Frontal cortex (tissue), 4 donors: ENCODE results near the gene SLC12A2. TPM values are rescaled to one million over a fixed set of nuclear protein-coding genes. Genes with fewer than 3 reads are reported as not detected.

Experiments
- DNase-seq, 2 donors: peaks; one replicate each; pipeline ENCODE4 v3.0.0; 2012; ENCODE audit warnings: low spot score in 2 of 2
- FAIRE-seq: peaks from 2 replicates; lab custom pipeline; 2012; peaks lifted over from hg19 to GRCh38; lab: Jason Lieb, UNC
- total RNA-seq: library from RNA; depleted of rRNA; stranded (reverse); fragments of >200 nt; gene quantifications from one replicate; pipeline ENCODE4 v1.2.3, GENCODE V29; 2014
- donor health status: control.
- donor health status: control.
- donor health status: control.

Gene SLC12A2
- total RNA-seq, 1 donor from 2014 or later, result 64.0 TPM

DNA sequence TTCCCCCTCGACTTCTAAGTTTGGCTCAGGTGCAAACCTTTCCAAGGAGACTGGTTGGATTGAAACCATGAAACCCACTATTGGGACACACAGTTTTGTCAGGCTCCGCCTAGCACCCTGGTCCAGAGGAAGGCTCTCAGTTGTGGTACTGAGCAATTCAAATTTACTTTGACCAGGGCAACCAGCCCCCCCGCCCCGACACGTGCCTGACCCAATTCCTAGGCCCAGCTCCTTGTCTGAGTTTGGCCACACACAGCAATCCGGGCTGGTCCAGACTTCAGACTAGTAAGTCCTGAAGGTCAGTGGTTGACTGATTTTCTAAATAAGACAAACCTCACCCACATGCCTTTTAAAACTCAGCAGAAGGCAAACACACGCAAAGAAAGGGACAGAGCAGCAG lies 132.7 kb downstream of the SLC12A2 start:
- DNase-seq, result no peak
- no peak for FAIRE-seq

DNA sequence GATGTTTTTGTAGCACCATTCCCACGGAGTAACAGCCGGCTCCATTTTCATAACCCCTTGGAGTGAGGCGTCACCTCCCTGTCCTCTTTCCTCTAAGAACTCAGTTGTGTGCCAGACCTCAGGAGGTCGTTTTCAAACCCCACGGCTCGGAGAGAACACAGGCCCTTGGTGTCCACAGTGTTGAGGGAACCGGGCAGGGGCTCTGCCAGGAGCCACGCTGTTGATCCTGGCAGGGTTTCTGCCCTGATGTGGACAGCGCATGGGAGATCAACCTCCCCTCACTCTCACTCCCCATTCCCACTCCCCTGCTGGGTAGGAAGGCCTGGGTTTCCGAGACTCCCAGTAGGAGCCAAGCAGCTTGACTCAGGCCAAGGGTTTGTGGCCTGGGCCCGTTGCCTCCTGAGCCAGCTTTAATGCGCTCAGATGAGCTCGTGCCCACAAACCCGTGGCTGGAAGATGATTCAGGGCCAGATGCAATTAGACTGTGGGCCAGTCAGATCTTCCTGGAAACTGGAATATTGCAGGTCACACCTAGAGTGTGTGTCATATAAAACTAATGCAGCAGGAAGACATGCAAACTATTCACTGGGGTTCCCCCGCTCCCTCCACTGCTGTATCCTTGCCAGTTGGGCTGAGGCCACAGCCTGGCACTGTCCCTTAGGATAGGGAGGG lies 133.4 kb downstream of the SLC12A2 start:
- no peak for FAIRE-seq
- no peak for DNase-seq

DNA sequence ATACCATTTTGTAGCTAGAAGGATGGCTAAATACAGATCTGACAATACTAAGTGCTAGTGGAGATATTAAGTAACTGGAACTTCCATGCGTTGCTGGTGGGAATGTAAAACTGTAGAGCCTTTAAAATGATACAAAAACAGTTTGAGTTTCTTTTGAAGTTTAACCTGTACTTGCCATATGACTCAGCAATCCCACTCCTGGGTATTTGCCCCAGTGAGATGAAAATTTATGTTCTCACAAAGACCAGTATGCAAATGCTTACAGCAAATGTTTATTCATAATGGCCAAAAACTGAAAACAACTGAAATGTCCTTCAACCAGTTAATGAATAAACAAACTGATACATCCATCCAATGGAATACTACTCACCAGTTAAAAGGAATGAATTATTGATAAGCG lies 137.3 kb downstream of the SLC12A2 start:
- FAIRE-seq (no peak), DNase-seq (no peak)

DNA sequence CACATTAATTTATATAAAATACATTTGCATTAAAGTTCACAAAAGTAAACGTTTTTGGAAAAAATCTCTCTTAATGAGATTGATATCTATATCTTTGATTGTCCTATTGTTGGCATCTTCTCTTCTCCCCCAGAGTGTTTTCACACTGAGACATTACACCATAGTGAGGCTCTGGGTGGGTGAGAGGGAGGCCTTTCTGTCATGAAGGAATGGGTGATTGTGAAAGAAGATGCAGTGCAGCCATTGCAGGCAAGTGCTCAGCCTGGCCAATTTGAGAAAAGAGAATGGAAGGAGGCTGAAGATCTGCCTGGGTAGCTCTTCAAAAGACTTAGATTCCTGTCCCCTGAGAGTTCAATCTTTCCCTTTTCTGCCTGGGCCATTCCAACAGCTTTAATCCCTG lies 140.8 kb downstream of the SLC12A2 start:
- DNase-seq (no peak), FAIRE-seq (no peak)

DNA sequence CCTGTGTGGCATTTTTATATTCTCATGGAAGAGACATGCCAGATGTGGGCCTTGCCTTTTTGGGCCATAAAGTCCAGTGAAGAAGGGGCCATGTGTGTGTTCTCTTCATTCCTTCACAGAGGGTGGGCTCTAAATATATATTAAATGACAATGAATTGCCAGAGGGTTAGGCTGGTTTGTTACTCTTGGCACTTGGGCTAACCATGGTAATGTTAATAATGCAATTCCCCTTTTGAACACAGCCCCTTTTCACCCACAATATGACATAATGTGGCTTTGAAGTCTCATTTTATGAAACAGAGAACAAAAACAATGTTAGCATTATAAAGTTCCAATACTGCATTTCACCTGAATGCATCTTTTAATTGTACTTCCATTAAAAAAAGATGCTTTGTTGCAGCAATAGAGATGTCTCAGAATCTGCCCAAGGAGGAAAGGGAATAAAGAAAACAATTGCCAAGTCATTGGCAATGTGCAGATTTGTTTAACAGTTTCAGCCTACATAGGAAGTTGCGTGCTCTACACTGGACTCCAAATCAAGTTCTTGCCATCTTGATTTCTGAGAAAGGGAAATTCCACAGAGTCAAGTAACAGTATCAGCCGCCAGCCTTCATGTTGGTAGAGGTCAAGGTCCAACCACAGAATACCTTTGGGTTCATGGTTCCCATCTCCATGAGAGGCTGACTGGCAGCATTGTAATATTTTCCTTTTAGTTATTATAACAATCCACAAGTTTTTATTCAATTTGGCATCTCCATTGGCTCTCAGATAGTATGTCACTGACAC lies 141.9 kb downstream of the SLC12A2 start:
- no peak for FAIRE-seq

DNA sequence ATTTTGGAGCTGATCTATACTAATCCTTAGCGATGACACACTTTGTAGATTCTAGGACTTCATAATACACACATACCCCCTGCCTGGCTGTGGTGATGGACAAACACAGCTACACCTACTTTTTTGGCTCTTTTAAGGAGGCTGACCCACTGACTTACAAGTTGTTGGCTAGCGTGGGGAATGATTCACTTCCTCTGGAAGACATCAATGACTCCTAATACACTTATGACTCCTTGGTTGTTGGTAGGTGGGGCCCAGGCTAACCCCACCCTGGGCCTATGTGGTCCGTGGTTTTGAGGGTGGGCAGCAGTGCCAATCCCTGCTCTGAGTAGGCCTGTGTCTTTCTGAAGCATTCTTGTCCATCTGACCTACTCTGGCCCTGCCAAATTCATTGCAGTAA lies 144.4 kb downstream of the SLC12A2 start:
- no peak for DNase-seq
- FAIRE-seq, result no peak

More for the DNA sequence above, 141.9 kb downstream of the SLC12A2 start:
- no peak for DNase-seq

DNA sequence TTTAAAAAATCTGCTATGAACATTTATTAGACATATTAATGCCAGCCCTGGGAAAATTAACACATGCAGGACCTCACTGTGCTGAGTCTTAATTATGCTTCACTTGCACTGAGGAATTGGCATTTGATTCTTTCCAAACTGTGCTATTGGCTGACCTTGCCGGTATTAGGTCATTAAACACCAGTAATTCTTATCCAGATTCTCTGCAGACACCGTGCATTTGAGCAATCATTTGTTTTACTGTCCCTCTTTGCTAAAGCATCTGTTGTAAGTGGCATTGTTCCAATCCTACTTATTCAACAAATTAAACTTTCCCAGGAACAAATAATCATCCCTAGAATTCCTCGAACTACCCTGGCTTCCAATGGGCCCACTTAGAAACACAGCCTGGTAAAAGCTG lies 145.0 kb downstream of the SLC12A2 start:
- DNase-seq (no peak), FAIRE-seq (no peak)

DNA sequence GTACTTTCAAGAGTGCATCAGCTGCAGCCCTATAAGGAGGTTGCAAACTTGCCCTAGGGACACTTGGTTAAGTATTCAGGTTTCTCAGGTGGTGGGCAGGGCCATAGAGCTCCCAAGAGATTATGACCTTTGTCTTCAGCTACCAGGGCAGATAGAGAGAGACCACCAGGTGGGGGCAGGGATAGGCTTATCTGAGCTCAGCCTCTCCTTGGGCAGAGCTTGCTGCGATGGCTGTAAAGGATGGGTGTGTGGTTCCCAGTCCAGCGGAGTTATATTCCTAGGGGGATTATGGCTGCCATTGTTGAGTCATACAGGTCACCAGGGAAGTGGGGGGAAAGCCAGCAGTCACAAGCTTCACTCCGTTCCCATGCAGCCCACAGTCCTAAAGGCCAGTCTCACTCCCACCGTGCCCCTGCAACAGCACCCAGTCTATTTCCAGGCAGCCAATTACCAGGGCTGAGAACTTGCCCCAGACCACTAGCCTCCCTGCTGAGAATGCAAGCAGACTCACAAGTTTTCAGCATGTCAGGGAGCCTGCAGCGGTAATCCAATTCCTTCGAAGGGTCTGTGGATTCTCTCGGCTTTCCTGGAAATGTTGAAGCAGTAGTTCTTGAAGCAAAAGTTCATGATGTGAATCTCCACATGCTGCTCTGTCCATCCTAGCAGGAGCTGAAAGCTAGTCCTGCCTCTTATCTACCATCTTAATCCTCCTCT lies 151.5 kb downstream of the SLC12A2 start:
- FAIRE-seq, result no peak

DNA sequence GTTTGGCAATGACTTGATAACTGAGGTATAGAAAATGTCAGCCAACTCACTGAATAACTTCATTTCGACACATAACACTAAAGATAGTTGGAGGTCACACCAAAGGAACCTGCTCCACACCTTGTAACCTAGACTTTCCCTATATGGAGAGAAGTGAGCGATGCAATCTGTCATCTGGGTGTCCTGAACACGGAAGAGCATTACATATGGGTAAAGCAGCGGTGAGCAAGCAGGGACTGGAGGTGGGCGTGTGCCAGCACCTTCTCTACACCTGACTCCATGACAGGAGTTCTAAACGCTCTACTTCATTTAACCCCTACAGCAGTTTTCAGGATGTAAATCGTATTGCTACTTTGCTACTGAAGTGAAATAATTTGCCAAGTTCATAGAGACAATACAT lies 152.8 kb downstream of the SLC12A2 start:
- no peak for DNase-seq
- no peak for FAIRE-seq

More for the DNA sequence above, 151.5 kb downstream of the SLC12A2 start:
- no peak for DNase-seq

DNA sequence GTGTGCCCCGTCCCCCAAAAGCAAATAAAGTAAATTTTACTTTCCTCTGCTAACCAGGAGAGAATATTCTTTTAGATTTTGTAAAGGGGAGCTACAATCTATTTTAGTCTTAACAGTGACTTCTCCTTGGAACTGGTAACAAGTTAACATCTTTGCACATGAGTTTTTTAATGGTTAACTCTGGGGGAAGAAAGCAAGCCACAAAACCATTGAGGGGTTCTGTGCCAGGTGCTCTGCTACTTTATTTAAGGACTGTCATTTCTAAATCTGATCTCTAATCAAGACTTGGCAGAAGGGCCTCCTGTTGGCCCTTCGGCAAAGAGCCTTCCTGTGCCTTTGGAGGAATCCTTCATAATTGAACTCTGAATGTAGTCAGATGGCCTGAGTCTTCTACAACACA lies 153.4 kb downstream of the SLC12A2 start:
- no peak for FAIRE-seq

DNA sequence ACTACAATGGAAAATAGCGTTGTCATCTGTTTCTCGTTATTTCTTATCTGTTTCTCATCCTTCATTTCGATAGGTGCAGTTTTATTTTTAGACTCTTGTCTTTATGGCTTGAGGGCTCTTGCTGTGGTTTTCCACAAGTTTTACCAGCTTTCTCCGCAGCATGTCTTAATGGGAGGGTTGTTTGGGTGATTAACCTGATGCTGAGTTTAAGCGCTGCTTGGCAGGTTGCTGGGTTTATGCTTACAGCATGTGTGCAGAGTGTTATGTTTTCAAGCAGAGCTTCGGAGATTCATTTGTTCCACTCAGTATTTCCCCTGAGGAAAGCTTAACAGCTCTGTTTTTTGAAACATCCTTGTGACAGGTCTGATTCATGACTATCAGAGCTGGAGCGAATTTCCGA lies 154.0 kb downstream of the SLC12A2 start:
- FAIRE-seq, result no peak
- no peak for DNase-seq

More for the DNA sequence above, 153.4 kb downstream of the SLC12A2 start:
- DNase-seq, result no peak
